Fibroblast of mammary gland (primary cell): ENCODE results near the gene LYZL1.
"Not testable (repeated sequence)": the region's sequence is repeated elsewhere in the genome, so short reads cannot be mapped to it uniquely, and the experiment has no call there.

ENCODE experiments used
- DNase-seq: peaks from one replicate; pipeline ENCODE4 v3.0.0-alpha.2; 2010; ENCODE audit warnings: low read depth
- H3K4me3 ChIP-seq: 2 replicates; pipeline ENCODE4 v1.5.1; 2011; ENCODE audit warnings: low read depth, mild to moderate bottlenecking, low read length, moderate library complexity; ENCODE audit not compliant: control insufficient read depth
- TF ChIP-seq, protein P1 (sequence below): conservative IDR thresholded peaks from 2 replicates; pipeline ENCODE4 v1.5.1; 2011; ENCODE audit warnings: low read depth, low read length, inconsistent platforms; ENCODE audit not compliant: control insufficient read depth, insufficient read depth

LYZL1 gene

DNA sequence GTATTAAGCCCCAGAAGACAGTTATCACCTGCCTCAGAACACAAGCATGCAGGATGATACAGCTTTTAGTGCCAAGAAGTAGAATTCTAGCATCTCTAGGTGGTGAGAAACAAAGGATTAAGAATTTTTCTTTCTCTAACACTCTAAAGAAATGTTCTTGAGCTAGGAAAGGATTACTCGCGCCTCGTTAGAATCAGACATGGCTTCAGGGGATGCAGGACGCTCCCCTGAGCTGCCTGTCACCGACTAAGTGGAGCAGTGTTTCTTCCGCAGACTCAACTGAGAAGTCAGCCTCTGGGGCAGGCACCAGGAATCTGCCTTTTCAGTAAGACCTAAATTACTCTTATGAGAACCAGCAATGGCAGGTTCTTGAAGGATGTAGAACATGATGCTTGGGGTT is at the start of gene LYZL1:
Gene LYZL1, plus strand, starts transcription at position 165 of the 400 bp plus-strand sequence. CDS start 2,798 bp downstream, outside the sequence.
- DNase-seq, H3K4me3 ChIP-seq: not testable (repeated sequence)

DNA sequence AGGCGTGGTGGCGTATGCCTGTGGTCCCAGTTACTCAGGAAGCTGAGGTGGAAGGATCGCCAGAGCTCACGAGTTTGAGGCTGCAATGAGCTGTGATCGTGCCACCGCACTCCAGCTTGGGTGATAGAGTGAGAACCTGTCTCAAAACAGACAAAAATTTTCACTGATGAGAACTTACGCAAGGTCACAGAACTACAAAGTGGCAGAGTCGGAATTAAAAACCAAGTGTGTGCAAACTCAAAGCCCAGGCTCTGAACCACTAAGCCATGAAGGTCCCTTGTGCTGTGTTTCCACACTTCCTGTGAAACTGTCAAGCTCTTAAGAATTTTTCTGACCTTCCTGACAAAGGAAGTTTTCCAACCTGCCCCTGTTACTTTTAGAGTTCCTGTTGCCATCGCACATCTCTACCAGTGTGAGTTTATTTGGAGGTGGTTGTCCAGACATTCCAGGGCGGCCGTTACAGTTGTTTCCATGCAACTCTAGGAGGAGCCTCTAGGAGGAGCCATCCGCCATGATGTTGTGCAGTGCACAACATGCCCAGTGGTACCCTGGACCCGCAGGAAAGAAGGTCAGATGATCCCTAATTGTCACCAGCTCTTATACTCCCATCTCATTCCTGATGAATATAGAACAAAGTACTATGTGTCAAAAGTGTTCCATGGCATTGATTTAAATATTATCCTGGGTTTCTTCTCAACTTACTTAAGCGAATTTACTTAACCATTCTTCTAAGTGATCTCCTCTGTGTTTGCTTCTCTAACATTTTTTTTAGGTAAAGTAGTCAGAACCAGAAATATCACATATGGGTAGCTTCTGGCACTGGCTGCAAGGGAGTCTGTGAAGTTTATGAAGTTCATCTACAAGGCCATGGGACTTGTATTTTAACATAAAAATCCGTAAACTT is 49.0 kb upstream of the LYZL1 start:
- no peak overlapping the region for H3K4me3 ChIP-seq
- DNase-seq = peak; percentile 40
- TF ChIP-seq, protein P1, sequence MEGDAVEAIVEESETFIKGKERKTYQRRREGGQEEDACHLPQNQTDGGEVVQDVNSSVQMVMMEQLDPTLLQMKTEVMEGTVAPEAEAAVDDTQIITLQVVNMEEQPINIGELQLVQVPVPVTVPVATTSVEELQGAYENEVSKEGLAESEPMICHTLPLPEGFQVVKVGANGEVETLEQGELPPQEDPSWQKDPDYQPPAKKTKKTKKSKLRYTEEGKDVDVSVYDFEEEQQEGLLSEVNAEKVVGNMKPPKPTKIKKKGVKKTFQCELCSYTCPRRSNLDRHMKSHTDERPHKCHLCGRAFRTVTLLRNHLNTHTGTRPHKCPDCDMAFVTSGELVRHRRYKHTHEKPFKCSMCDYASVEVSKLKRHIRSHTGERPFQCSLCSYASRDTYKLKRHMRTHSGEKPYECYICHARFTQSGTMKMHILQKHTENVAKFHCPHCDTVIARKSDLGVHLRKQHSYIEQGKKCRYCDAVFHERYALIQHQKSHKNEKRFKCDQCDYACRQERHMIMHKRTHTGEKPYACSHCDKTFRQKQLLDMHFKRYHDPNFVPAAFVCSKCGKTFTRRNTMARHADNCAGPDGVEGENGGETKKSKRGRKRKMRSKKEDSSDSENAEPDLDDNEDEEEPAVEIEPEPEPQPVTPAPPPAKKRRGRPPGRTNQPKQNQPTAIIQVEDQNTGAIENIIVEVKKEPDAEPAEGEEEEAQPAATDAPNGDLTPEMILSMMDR = peak; percentile 72

DNA sequence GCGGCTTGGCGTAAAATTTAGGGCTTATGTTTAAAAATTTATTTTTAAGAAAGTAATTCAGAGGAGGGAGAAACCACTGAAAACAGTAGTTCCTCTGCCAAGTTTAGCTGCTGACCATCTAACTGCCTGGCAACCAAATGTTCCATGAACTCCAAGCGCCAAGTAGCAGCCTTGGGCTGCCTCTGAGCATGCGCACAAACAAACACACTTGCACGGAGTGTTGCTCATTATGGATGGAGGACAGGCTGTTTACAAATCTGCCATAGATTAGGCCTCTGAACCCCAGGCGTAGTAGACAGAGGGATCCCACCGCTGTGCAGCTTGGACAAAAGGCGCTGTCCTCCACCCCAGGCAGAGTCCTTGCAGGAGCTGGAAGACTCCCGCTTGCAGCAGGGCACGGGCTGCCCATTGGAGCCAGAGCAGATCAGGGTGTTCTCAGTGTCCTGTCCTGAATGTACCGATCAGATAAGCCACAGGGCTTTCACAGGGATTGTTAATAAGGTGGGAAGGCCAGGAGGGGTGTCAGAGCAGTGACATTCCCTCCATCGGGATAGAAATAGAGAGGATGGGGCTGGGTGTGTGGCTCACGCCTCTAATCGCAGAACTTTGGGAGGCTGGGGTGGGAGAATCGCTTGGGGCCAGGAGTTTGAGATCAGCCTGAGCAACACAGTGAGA is 47.7 kb upstream of the LYZL1 start:
- TF ChIP-seq, protein P1 = no peak
- H3K4me3 ChIP-seq = no peak overlapping the region
- no peak for DNase-seq

DNA sequence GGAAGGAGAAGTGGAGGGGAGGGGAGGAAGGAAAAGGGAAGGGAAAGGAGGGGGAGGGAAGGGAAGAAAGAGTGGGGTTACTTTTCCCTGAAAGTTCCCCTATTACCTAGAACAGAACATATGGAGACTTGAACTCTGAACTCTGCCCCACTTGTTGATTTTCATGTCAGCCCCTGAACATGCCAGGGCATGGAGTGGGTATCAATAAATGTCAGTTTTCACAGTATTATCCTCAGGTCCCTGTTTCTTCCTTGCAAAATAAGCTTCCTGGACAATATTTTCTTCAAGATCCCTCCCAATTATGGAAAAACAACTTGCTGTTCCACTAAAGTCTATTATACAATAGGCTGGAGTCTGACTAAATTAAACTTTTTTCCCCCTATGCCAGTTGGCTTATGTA is 46.9 kb upstream of the LYZL1 start:
- H3K4me3 ChIP-seq = no peak overlapping the region
- TF ChIP-seq, protein P1 = no peak
- no peak for DNase-seq

DNA sequence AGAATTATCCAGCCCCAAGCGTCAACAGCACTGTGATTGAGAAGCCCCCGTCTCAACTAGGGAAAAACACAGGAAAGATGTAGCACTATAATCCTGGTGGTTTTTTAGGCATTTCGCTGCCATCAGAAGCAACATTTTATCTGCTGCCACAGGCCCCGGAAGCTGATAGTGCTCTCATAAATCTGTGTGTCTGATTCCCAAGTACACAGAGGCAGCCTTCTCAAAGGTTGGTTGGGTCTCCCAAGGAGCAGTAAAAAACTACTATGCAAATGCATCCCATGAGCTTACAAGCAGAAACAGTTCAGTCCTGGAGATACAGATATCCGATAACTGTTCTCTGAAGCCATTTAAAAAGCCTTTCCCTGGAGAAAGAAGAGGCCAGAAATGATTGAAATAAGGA is 45.8 kb upstream of the LYZL1 start:
- H3K4me3 ChIP-seq = no peak overlapping the region
- TF ChIP-seq, protein P1 = no peak
- no peak for DNase-seq

DNA sequence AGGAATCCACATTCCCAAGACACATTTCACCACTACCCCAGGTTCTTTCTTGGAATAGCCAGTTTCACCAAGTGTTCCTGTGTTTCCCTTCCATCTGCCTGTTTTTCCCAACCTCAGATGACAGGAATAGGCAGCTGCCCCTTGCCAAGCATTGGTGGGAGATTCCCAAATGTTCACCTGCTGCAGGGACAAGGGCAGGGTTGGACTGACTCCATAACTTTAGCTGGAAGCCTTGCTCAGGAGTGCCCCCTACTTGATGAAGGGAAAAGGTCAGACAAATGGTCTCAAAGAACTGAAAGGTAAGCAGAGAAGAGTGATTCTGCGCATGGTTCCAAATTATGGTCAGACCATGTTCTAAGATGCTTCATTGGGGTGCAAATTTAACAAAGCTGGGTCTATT is 45.1 kb upstream of the LYZL1 start:
- DNase-seq = peak; percentile 19
- H3K4me3 ChIP-seq = no peak overlapping the region
- TF ChIP-seq, protein P1 = peak; percentile 52

DNA sequence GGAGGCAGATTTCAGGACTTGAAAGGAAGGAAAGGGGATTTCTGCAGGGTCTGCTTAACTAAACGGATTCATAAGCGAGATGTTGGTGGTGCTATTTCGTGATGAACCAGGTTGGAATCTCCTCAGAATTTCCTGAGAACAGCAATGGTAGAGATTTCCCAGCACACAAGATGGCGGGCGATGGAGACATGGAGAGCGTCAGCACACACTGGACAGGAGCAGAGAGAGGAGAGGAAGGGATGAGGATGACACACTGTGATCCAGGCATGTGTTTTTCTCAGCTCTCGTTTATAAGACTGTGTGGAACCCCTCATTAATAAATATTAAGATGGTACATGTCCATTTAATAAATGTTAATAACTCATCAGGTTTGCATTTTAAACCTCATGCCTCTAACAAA is 43.9 kb upstream of the LYZL1 start:
- DNase-seq = no peak
- TF ChIP-seq, protein P1 = no peak
- H3K4me3 ChIP-seq = no peak overlapping the region
